ENCODE results near the gene NOCT.
"Not testable (repeated sequence)": the region's sequence is repeated elsewhere in the genome, so short reads cannot be mapped to it uniquely, and the experiment has no call there.

The NOCT gene

DNA sequence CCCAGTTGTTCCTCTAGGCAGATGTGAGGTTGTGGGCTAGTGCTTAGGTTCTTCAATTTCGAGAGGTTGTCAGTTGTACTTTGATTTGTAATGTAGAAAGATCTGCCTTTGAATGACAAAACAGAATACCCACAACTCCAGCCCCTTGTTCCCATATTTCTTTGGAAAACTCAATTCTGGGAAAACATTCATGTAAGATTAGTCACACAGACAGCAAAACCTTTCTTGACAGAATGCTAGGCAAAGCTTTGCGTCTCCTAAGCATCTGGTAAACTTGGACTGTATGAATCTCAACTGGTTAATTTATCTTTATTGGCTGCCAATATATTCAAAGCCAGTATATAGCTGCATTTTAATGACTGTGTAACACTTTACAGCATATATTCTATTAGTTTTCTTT lies 34.9 kb downstream of the NOCT start:
- no peak for DNase-seq (ENCODE audit: low spot score)

GRCh38 chr4:139053909-139054308 lies 38.3 kb downstream of the NOCT start:
- DNase-seq (ENCODE audit: low spot score) = no peak

DNA sequence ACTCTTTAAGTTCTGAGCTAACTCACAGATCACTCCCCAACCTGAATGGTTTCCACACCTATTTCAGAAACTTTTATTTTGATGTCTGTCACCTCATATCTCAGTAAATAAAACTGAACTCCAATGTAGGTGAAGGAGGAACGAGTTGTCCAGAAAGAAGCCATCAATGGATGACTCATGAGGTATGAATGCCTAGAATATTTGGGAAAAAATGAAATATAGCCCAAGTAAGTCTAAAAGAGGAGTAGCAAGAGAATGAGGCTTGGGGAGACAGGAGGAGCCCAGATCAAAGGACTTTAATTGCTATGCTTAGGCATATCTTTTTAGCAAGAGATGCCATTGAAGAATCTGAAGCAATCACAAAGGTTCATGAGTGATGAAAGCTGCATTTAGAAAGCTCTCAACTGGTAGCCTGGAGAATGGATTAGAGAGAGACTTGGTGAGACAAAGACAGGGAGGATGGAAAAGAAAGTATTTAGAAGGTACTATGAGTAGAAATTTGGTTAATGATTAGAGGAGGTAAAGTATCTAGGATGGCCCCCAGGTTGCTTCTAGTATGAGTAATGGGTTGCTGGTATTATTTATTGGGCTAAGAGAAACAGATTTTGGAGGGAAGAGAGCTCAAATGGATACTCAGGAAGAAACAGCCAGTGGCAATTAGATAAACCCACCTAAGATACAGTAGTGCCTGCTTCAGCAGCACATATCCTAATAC lies 39.4 kb downstream of the NOCT start:
- DNase-seq (ENCODE audit: low spot score) = no peak

- not testable (repeated sequence) for DNase-seq (ENCODE audit: low spot score)
These were observed 43.4 kb downstream of the NOCT start for GRCh38 chr4:139059026-139059425.

- DNase-seq (ENCODE audit: low spot score) = no peak
These were observed 45.0 kb downstream of the NOCT start for GRCh38 chr4:139060591-139060990.

- no peak for DNase-seq (ENCODE audit: low spot score)
These were observed 60.6 kb downstream of the NOCT start for GRCh38 chr4:139076016-139076744.

GRCh38 chr4:139077567-139078355 lies 62.2 kb downstream of the NOCT start:
- DNase-seq (ENCODE audit: low spot score) = no peak

DNA sequence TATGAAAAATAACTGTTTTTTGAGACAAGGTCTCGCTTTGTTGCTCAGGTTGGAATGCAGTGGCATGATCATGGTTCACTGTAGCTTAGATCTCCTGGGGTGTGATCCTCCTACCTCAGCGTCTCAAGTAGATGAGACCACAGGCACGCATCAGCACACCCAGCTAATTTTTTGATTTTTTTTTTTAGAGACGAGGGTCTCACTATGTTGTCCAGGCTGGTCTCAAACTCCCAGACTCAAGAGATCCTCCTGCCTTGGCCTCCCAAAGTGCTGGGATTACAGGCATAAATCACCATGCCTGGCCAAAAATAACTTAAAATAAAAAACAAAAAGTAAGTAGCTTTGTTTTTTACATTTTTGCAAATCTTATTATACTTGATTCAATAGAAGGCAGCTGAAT lies 63.3 kb downstream of the NOCT start:
- no peak for DNase-seq (ENCODE audit: low spot score)

DNA sequence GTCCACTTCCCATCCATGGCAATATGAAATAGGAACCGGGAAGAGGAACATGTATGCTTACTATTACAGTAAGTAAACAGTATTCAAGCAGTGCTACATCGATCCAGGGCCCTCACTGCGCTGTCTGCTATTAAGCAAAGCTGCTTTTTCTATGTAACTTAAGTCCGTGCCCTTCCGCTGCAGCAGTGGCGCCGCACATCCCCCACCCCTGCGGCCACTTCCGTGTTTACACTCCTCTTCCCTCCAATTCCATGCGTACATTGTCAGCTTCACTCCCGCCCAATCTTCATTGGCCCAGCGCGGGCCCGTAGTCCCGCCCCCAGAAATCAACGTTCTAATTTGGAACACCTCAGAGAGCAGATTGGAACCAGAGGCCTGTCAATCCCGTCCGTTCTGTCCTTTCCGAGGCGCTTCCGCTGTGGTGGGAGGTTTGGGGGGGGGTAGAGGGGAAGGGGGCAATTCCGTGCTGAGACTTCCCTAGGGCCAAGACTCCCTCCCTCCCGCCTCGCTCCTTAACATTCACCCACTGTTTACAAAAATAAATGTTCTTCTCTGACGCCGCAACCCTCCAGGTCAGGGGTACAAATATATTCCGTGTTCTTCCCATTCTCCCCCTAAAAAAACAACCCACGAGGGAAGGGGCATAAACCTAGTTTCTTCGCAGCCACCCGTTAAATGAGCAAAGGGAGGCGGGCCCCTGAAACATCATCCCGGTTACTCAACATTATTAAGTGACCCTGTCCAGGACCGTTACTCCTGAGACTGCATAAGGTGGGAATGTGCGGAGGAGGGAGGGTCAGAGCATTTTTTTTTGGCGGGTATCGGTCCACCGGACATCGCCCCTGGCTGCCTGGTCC lies 67.4 kb downstream of the NOCT start:
- DNase-seq (ENCODE audit: low spot score) = peak; percentile 99

DNA sequence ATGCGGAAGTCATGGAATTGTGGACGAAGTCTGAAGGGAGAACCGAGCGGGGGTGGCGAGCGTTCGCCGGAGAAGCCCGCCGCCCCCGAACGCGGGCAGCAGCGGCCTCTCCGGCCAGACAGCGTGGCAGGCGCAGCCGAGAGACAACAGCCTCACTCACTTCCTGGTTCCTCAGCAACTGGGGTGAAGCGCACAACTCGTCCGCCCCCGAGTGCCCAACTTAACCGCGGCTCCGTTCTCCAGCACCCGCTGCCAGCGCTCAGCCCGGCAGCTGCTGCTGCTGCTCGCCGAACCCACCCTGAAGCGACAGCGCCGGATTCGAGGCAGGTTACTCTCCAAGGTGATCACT lies 68.0 kb downstream of the NOCT start:
- peak; percentile 68 for DNase-seq (ENCODE audit: low spot score)

GRCh38 chr4:139083956-139084803 lies 68.6 kb downstream of the NOCT start:
- DNase-seq (ENCODE audit: low spot score) = peak; percentile 73

GRCh38 chr4:139084804-139085093 lies 69.2 kb downstream of the NOCT start:
- peak; percentile 50 for DNase-seq (ENCODE audit: low spot score)

- peak; percentile 25 for DNase-seq (ENCODE audit: low spot score)
These were observed 69.6 kb downstream of the NOCT start for GRCh38 chr4:139085141-139085540.

DNA sequence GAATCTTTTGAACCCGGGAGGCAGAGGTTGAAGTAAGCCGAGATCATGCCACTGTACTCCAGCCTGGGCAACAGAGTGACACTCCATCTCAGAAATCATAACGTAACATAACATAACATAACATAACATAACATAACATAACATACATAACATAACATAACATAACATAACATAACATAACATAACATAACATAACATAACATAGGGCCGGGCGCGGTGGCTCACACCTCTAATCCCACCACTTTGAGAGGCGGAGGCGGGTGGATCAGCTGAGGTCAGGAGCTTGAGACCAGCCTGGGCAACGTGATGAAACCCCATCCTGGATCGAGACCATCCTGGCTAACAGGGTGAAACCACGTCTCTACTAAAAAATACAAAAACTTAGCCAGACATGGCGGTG lies 76.7 kb downstream of the NOCT start:
- no peak for DNase-seq (ENCODE audit: low spot score)

All from pons (tissue), 1 donor.